ENCODE data around the gene SLC38A10.

SLC38A10 gene

GRCh38 chr17:81328978-81329926 lies 34.1 kb upstream of the SLC38A10 start:
- peaks cover 17% of the 10 kb centered on the region for H3K27me3 ChIP-seq (ENCODE audit: control insufficient read depth, insufficient read depth, low read length)
- H3K4me3 ChIP-seq (ENCODE audit: low read length) = peak overlapping the region; percentile 44
- H3K4me1 ChIP-seq (ENCODE audit: control insufficient read depth, insufficient read depth, low read length) = peaks cover 35% of the 10 kb centered on the region
- peak overlapping the region; percentile 59 for H3K9ac ChIP-seq (ENCODE audit: low read depth, low read length)
- peak overlapping the region; percentile 70 for H3K4me2 ChIP-seq (ENCODE audit: low read length)
- H3K36me3 ChIP-seq (ENCODE audit: insufficient read depth, low read length) = no peaks in the 10 kb centered on the region
- no peaks in the 10 kb centered on the region for H3K9me3 ChIP-seq (replicated peaks; ENCODE audit: low read length)

- Histone ChIP-seq H3K4me2 (ENCODE audit: low read length) (peak overlapping the region; percentile 70), H3K9me3 (replicated peaks; ENCODE audit: low read length) (no peaks in the 10 kb centered on the region), H3K4me1 (ENCODE audit: control insufficient read depth, insufficient read depth, low read length) (peaks cover 35% of the 10 kb centered on the region), H3K4me3 (ENCODE audit: low read length) (no peak overlapping the region), H3K27me3 (ENCODE audit: control insufficient read depth, insufficient read depth, low read length) (peaks cover 17% of the 10 kb centered on the region), H3K9ac (ENCODE audit: low read depth, low read length) (no peak overlapping the region), H3K36me3 (ENCODE audit: insufficient read depth, low read length) (no peaks in the 10 kb centered on the region)
Observed at GRCh38 chr17:81328489-81328888, 33.4 kb upstream of the SLC38A10 start.

- no peaks in the 10 kb centered on the region for H3K9me3 ChIP-seq (replicated peaks; ENCODE audit: low read length)
- no peak overlapping the region for H3K4me2 ChIP-seq (ENCODE audit: low read length)
- peaks cover 10% of the 10 kb centered on the region for H3K27me3 ChIP-seq (ENCODE audit: control insufficient read depth, insufficient read depth, low read length)
- no peak overlapping the region for H3K4me3 ChIP-seq (ENCODE audit: low read length)
- peaks cover 35% of the 10 kb centered on the region for H3K4me1 ChIP-seq (ENCODE audit: control insufficient read depth, insufficient read depth, low read length)
- H3K36me3 ChIP-seq (ENCODE audit: insufficient read depth, low read length) = no peaks in the 10 kb centered on the region
- H3K9ac ChIP-seq (ENCODE audit: low read depth, low read length) = no peak overlapping the region
Observed at GRCh38 chr17:81325714-81326358, 30.7 kb upstream of the SLC38A10 start.

- no peak overlapping the region for H3K4me3 ChIP-seq (ENCODE audit: low read length)
- H3K9me3 ChIP-seq (replicated peaks; ENCODE audit: low read length) = no peaks in the 10 kb centered on the region
- H3K27me3 ChIP-seq (ENCODE audit: control insufficient read depth, insufficient read depth, low read length) = peaks cover 10% of the 10 kb centered on the region
- no peak overlapping the region for H3K9ac ChIP-seq (ENCODE audit: low read depth, low read length)
- H3K4me1 ChIP-seq (ENCODE audit: control insufficient read depth, insufficient read depth, low read length) = peaks cover 28% of the 10 kb centered on the region
- no peaks in the 10 kb centered on the region for H3K36me3 ChIP-seq (ENCODE audit: insufficient read depth, low read length)
- no peak overlapping the region for H3K4me2 ChIP-seq (ENCODE audit: low read length)
Observed at GRCh38 chr17:81324851-81325713, 30.0 kb upstream of the SLC38A10 start.

GRCh38 chr17:81324177-81324850 lies 29.2 kb upstream of the SLC38A10 start:
- Histone ChIP-seq H3K9ac (ENCODE audit: low read depth, low read length) (no peak overlapping the region), H3K4me3 (ENCODE audit: low read length) (no peak overlapping the region), H3K27me3 (ENCODE audit: control insufficient read depth, insufficient read depth, low read length) (peaks cover 10% of the 10 kb centered on the region), H3K4me1 (ENCODE audit: control insufficient read depth, insufficient read depth, low read length) (peaks cover 20% of the 10 kb centered on the region), H3K36me3 (ENCODE audit: insufficient read depth, low read length) (no peaks in the 10 kb centered on the region), H3K9me3 (replicated peaks; ENCODE audit: low read length) (no peaks in the 10 kb centered on the region), H3K4me2 (ENCODE audit: low read length) (no peak overlapping the region)

- Histone ChIP-seq H3K4me1 (ENCODE audit: control insufficient read depth, insufficient read depth, low read length) (peaks cover 12% of the 10 kb centered on the region), H3K4me3 (ENCODE audit: low read length) (no peak overlapping the region), H3K36me3 (ENCODE audit: insufficient read depth, low read length) (no peaks in the 10 kb centered on the region), H3K9me3 (replicated peaks; ENCODE audit: low read length) (no peaks in the 10 kb centered on the region), H3K27me3 (ENCODE audit: control insufficient read depth, insufficient read depth, low read length) (peaks cover 10% of the 10 kb centered on the region), H3K4me2 (ENCODE audit: low read length) (no peak overlapping the region), H3K9ac (ENCODE audit: low read depth, low read length) (no peak overlapping the region)
Observed at GRCh38 chr17:81323411-81323868, 28.3 kb upstream of the SLC38A10 start.

- Histone ChIP-seq H3K9me3 (replicated peaks; ENCODE audit: low read length) (no peaks in the 10 kb centered on the region), H3K36me3 (ENCODE audit: insufficient read depth, low read length) (no peaks in the 10 kb centered on the region), H3K9ac (ENCODE audit: low read depth, low read length) (no peak overlapping the region), H3K4me2 (ENCODE audit: low read length) (no peak overlapping the region), H3K27me3 (ENCODE audit: control insufficient read depth, insufficient read depth, low read length) (peaks cover 10% of the 10 kb centered on the region), H3K4me3 (ENCODE audit: low read length) (no peak overlapping the region), H3K4me1 (ENCODE audit: control insufficient read depth, insufficient read depth, low read length) (peaks cover 7% of the 10 kb centered on the region)
Observed at GRCh38 chr17:81323083-81323369, 27.9 kb upstream of the SLC38A10 start.

GRCh38 chr17:81322271-81323082 lies 27.4 kb upstream of the SLC38A10 start:
- H3K36me3 ChIP-seq (ENCODE audit: insufficient read depth, low read length) = no peaks in the 10 kb centered on the region
- H3K4me2 ChIP-seq (ENCODE audit: low read length) = no peak overlapping the region
- H3K4me1 ChIP-seq (ENCODE audit: control insufficient read depth, insufficient read depth, low read length) = peaks cover 7% of the 10 kb centered on the region
- no peak overlapping the region for H3K9ac ChIP-seq (ENCODE audit: low read depth, low read length)
- no peaks in the 10 kb centered on the region for H3K9me3 ChIP-seq (replicated peaks; ENCODE audit: low read length)
- H3K4me3 ChIP-seq (ENCODE audit: low read length) = no peak overlapping the region
- peaks cover 10% of the 10 kb centered on the region for H3K27me3 ChIP-seq (ENCODE audit: control insufficient read depth, insufficient read depth, low read length)

GRCh38 chr17:81317961-81318605 lies 23.0 kb upstream of the SLC38A10 start:
- Histone ChIP-seq H3K4me3 (ENCODE audit: low read length) (no peak overlapping the region), H3K9ac (ENCODE audit: low read depth, low read length) (no peak overlapping the region), H3K4me1 (ENCODE audit: control insufficient read depth, insufficient read depth, low read length) (no peaks in the 10 kb centered on the region), H3K9me3 (replicated peaks; ENCODE audit: low read length) (no peaks in the 10 kb centered on the region), H3K4me2 (ENCODE audit: low read length) (no peak overlapping the region), H3K27me3 (ENCODE audit: control insufficient read depth, insufficient read depth, low read length) (peaks cover 30% of the 10 kb centered on the region), H3K36me3 (ENCODE audit: insufficient read depth, low read length) (no peaks in the 10 kb centered on the region)

GRCh38 chr17:81317530-81317821 lies 22.4 kb upstream of the SLC38A10 start:
- no peaks in the 10 kb centered on the region for H3K4me1 ChIP-seq (ENCODE audit: control insufficient read depth, insufficient read depth, low read length)
- no peak overlapping the region for H3K9ac ChIP-seq (ENCODE audit: low read depth, low read length)
- peaks cover 30% of the 10 kb centered on the region for H3K27me3 ChIP-seq (ENCODE audit: control insufficient read depth, insufficient read depth, low read length)
- no peaks in the 10 kb centered on the region for H3K9me3 ChIP-seq (replicated peaks; ENCODE audit: low read length)
- H3K36me3 ChIP-seq (ENCODE audit: insufficient read depth, low read length) = no peaks in the 10 kb centered on the region
- no peak overlapping the region for H3K4me2 ChIP-seq (ENCODE audit: low read length)
- no peak overlapping the region for H3K4me3 ChIP-seq (ENCODE audit: low read length)
